T-cell (primary cell): Measurements from ENCODE around the gene SYT2. TPM values are rescaled to one million over a fixed set of nuclear protein-coding genes. Genes with fewer than 3 reads are reported as not detected.

Experiments
- ATAC-seq, 4 experiments: fragments of 200-7000 bp in 3 of 4; fragments of 150-1000 bp in 1 of 4; cut with Tn5 transposase; replicated peaks in 1 of 4; 1 replicate in 3 of 4; 2 replicates in 1 of 4; pipeline ENCODE4 v1.10.0; 2021; ENCODE audit warnings: moderate library complexity in 3 of 4, mild to moderate bottlenecking in 2 of 4, moderate number of reproducible peaks in 1 of 4
- CTCF ChIA-PET, 2 donors: fragments of 300-600 bp; sonication (Branson Sonifier 250); formaldehyde crosslinking; loops; one replicate each; lab custom pipeline; 2022; ENCODE audit warnings: antibody characterized with exemption in 2 of 2; lab: Charles Lee
- POLR2A ChIA-PET, 2 donors: fragments of 300-600 bp; sonication (Branson Sonifier 250); formaldehyde crosslinking; loops; one replicate each; lab custom pipeline; 2022; ENCODE audit warnings: antibody characterized with exemption in 2 of 2; lab: Charles Lee
- DNase-seq, 35 experiments: peaks; one replicate each; pipeline versions ENCODE4 v3.0.0 to v3.0.0-alpha.2; 2013 to 2023
- H3K27ac ChIP-seq: one replicate; pipeline ENCODE4 v1.5.1; 2013; ENCODE audit warnings: low read length
- H3K27me3 ChIP-seq, 2 experiments: replicated peaks in 1 of 2; 1 replicate in 1 of 2; 2 replicates in 1 of 2; pipeline versions ENCODE4 v1.6.1 to v1.7.0; 2013; ENCODE audit warnings: low read length in 1 of 2, mixed read lengths in 1 of 2; ENCODE audit not compliant: control insufficient read depth in 2 of 2, insufficient read depth in 2 of 2; ENCODE audit errors: extremely low read depth in 1 of 2
- H3K36me3 ChIP-seq, 2 donors: 1 replicate in 1 of 2; 2 replicates in 1 of 2; pipeline versions ENCODE4 v1.6.1 to v1.7.0; 2013; ENCODE audit warnings: low read length in 1 of 2; ENCODE audit not compliant: control insufficient read depth in 2 of 2, insufficient read depth in 1 of 2; ENCODE audit errors: extremely low read depth in 1 of 2
- H3K4me1 ChIP-seq, 2 experiments: 1 replicate in 1 of 2; 2 replicates in 1 of 2; pipeline versions ENCODE4 v1.6.1 to v1.7.0; 2013; ENCODE audit warnings: low read length in 2 of 2, mixed read lengths in 1 of 2; ENCODE audit not compliant: insufficient read depth in 2 of 2, control insufficient read depth in 1 of 2; ENCODE audit errors: extremely low read depth in 1 of 2
- H3K4me3 ChIP-seq, 2 donors: 1 replicate in 1 of 2; 2 replicates in 1 of 2; pipeline versions ENCODE4 v1.5.1 to v1.7.0; 2013; ENCODE audit warnings: mild to moderate bottlenecking in 2 of 2, low read length in 1 of 2, moderate library complexity in 1 of 2; ENCODE audit not compliant: control insufficient read depth in 1 of 2; ENCODE audit errors: extremely low read depth in 1 of 2
- H3K9me3 ChIP-seq: 2 replicates; pipeline ENCODE4 v1.7.0; 2013
- H3K27ac Mint-ChIP-seq, 2 donors: one replicate each; pipeline ENCODE4 v1.8.0; 2020 to 2021; ENCODE audit warnings: mild to moderate bottlenecking in 2 of 2, mixed read lengths in 2 of 2
- H3K27me3 Mint-ChIP-seq, 2 donors: one replicate each; pipeline ENCODE4 v1.8.0; 2021 to 2022; ENCODE audit warnings: mixed read lengths in 2 of 2
- H3K36me3 Mint-ChIP-seq: one replicate; pipeline ENCODE4 v1.8.0; 2021; ENCODE audit warnings: mixed read lengths
- H3K4me1 Mint-ChIP-seq, 3 donors: one replicate each; pipeline ENCODE4 v1.8.0; 2020 to 2022; ENCODE audit warnings: mixed read lengths in 3 of 3, mild to moderate bottlenecking in 1 of 3
- H3K4me3 Mint-ChIP-seq, 3 donors: one replicate each; pipeline ENCODE4 v1.8.0; 2020 to 2022; ENCODE audit warnings: mild to moderate bottlenecking in 3 of 3, mixed read lengths in 3 of 3, moderate library complexity in 3 of 3
- H3K9me3 Mint-ChIP-seq, 3 donors: one replicate each; pipeline ENCODE4 v1.8.0; 2020 to 2022; ENCODE audit warnings: mixed read lengths in 3 of 3
- WGBS: methylation state at CpG from one replicate; pipeline ENCODE4 v1.1.5; 2013; ENCODE audit warnings: missing lambda C conversion rate; ENCODE audit not compliant: insufficient coverage; 5-methylcytosine and 5-hydroxymethylcytosine counted together
- total RNA-seq, 35 experiments: library from RNA in 6 of 35; stranded (reverse) in 6 of 35; fragments of 120-200 nt in 1 of 35; gene quantifications; one replicate each; pipeline versions ENCODE4 v1.2.1 to v1.2.4 and lab custom pipeline; 2013 to 2026

Gene SYT2
- total RNA-seq, 5 donors from 2014 or later (not counting 1 experiment from before 2014, with no cell fraction given) = 0.03 to 0.07 (median 0.06) TPM; not detected in 2

GRCh38 chr1:202597090-202597761 lies 113.0 kb downstream of the SYT2 start:
- H3K27me3 Mint-ChIP-seq = no peaks in the 10 kb centered on the region
- no peaks in the 10 kb centered on the region for H3K27me3 ChIP-seq
- no peak for DNase-seq
- peaks cover 0 to 2% (median 0%) of the 10 kb centered on the region in 3 donors for H3K4me1 Mint-ChIP-seq
- ChIA-PET CTCF (no interaction called here), POLR2A (no interaction called here)
- no peak overlapping the region for H3K4me3 ChIP-seq
- H3K27ac ChIP-seq = no peak overlapping the region
- H3K9me3 Mint-ChIP-seq = no peaks in the 10 kb centered on the region
- no peak overlapping the region for H3K27ac Mint-ChIP-seq
- H3K4me1 ChIP-seq = no peaks in the 10 kb centered on the region
- H3K4me3 Mint-ChIP-seq = no peak overlapping the region
- ATAC-seq = no peak
- no peaks in the 10 kb centered on the region for H3K36me3 ChIP-seq
- H3K36me3 Mint-ChIP-seq = peaks cover 9% of the 10 kb centered on the region
- 85% methylated on average over 2 of the region's 3 CpGs for WGBS
- no peaks in the 10 kb centered on the region for H3K9me3 ChIP-seq

- POLR2A ChIA-PET = no interaction called here
- H3K9me3 Mint-ChIP-seq = no peaks in the 10 kb centered on the region
- H3K9me3 ChIP-seq = no peaks in the 10 kb centered on the region
- no peaks in the 10 kb centered on the region for H3K4me1 ChIP-seq
- WGBS = 90% methylated on average over 11 of the region's 13 CpGs
- H3K4me1 Mint-ChIP-seq = peaks cover 0 to 2% (median 0%) of the 10 kb centered on the region in 3 donors
- DNase-seq (no peak), ATAC-seq (no peak)
- no peak overlapping the region for H3K4me3 ChIP-seq
- no peak overlapping the region for H3K27ac ChIP-seq
- no peak overlapping the region for H3K4me3 Mint-ChIP-seq
- peaks cover 9% of the 10 kb centered on the region for H3K36me3 Mint-ChIP-seq
- peaks cover 0 to 2% of the 10 kb centered on the region in 2 donors for H3K36me3 ChIP-seq
- H3K27me3 Mint-ChIP-seq = no peaks in the 10 kb centered on the region
- H3K27me3 ChIP-seq = no peaks in the 10 kb centered on the region
- H3K27ac Mint-ChIP-seq = no peak overlapping the region
- CTCF ChIA-PET = no interaction called here
These were observed 113.6 kb downstream of the SYT2 start for GRCh38 chr1:202596638-202597037.

GRCh38 chr1:202593845-202594244 lies 116.4 kb downstream of the SYT2 start:
- H3K4me1 Mint-ChIP-seq = peaks cover 0 to 2% (median 0%) of the 10 kb centered on the region in 3 donors
- no peak overlapping the region for H3K27ac ChIP-seq
- 78% methylated on average over 4 of the region's 4 CpGs for WGBS
- DNase-seq (no peak), ATAC-seq (no peak)
- H3K4me3 Mint-ChIP-seq = no peak overlapping the region
- no peaks in the 10 kb centered on the region for H3K9me3 ChIP-seq
- CTCF ChIA-PET = no interaction called here
- H3K36me3 ChIP-seq = peaks cover 0 to 4% of the 10 kb centered on the region in 2 donors
- no peak overlapping the region for H3K4me3 ChIP-seq
- no peaks in the 10 kb centered on the region for H3K27me3 Mint-ChIP-seq
- H3K27ac Mint-ChIP-seq = no peak overlapping the region
- H3K4me1 ChIP-seq = no peaks in the 10 kb centered on the region
- H3K36me3 Mint-ChIP-seq = peaks cover 9% of the 10 kb centered on the region
- H3K27me3 ChIP-seq = peaks cover 0 to 2% of the 10 kb centered on the region in 2 experiments
- no peaks in the 10 kb centered on the region for H3K9me3 Mint-ChIP-seq
- POLR2A ChIA-PET = no interaction called here

- no peaks in the 10 kb centered on the region for H3K4me1 ChIP-seq
- ATAC-seq (no peak), DNase-seq (no peak)
- Mint-ChIP-seq H3K9me3 (no peaks in the 10 kb centered on the region), H3K27ac (no peak overlapping the region), H3K36me3 (peaks cover 5% of the 10 kb centered on the region), H3K4me1 (peaks cover 0 to under 1% (median 0%) of the 10 kb centered on the region in 3 donors), H3K27me3 (no peaks in the 10 kb centered on the region), H3K4me3 (no peak overlapping the region)
- no peak overlapping the region for H3K4me3 ChIP-seq
- H3K9me3 ChIP-seq = no peaks in the 10 kb centered on the region
- peaks cover 0 to 2% of the 10 kb centered on the region in 2 experiments for H3K27me3 ChIP-seq
- no peak overlapping the region for H3K27ac ChIP-seq
- 88% methylated on average over 2 of the region's 7 CpGs for WGBS
- ChIA-PET CTCF (no interaction called here), POLR2A (no interaction called here)
- peaks cover 0 to 4% of the 10 kb centered on the region in 2 donors for H3K36me3 ChIP-seq
These were observed 118.1 kb downstream of the SYT2 start for GRCh38 chr1:202592146-202592545.

GRCh38 chr1:202591515-202591914 lies 118.7 kb downstream of the SYT2 start:
- ChIA-PET CTCF (no interaction called here), POLR2A (no interaction called here)
- H3K36me3 Mint-ChIP-seq = peaks cover 5% of the 10 kb centered on the region
- H3K27me3 Mint-ChIP-seq = no peaks in the 10 kb centered on the region
- DNase-seq (no peak), ATAC-seq (no peak)
- no peak overlapping the region for H3K4me3 Mint-ChIP-seq
- no peak overlapping the region for H3K27ac ChIP-seq
- H3K4me1 Mint-ChIP-seq = no peaks in the 10 kb centered on the region
- no peak overlapping the region for H3K27ac Mint-ChIP-seq
- WGBS = 100% methylated on average over 2 of the region's 7 CpGs
- H3K4me3 ChIP-seq = no peak overlapping the region
- H3K9me3 ChIP-seq = no peaks in the 10 kb centered on the region
- no peaks in the 10 kb centered on the region for H3K4me1 ChIP-seq
- H3K36me3 ChIP-seq = peaks cover 0 to 4% of the 10 kb centered on the region in 2 donors
- no peaks in the 10 kb centered on the region for H3K9me3 Mint-ChIP-seq
- H3K27me3 ChIP-seq = peaks cover 0 to 2% of the 10 kb centered on the region in 2 experiments

GRCh38 chr1:202590975-202591411 lies 119.3 kb downstream of the SYT2 start:
- H3K27ac Mint-ChIP-seq = no peak overlapping the region
- WGBS = 97% methylated on average over 4 of the region's 5 CpGs
- H3K27me3 Mint-ChIP-seq = no peaks in the 10 kb centered on the region

More at GRCh38 chr1:202590975-202591411, 119.3 kb downstream of the SYT2 start:
- Mint-ChIP-seq H3K4me1 (no peaks in the 10 kb centered on the region), H3K9me3 (no peaks in the 10 kb centered on the region), H3K36me3 (peaks cover 7% of the 10 kb centered on the region), H3K4me3 (no peak overlapping the region)
- peaks cover 0 to 2% of the 10 kb centered on the region in 2 experiments for H3K27me3 ChIP-seq
- H3K4me1 ChIP-seq = no peaks in the 10 kb centered on the region
- no peak overlapping the region for H3K4me3 ChIP-seq
- H3K36me3 ChIP-seq = peaks cover 0 to 4% of the 10 kb centered on the region in 2 donors
- CTCF ChIA-PET = no interaction called here
- DNase-seq (no peak), ATAC-seq (peak in 1 of 4 experiments; percentile 17)
- no peak overlapping the region for H3K27ac ChIP-seq
- POLR2A ChIA-PET = no interaction called here
- H3K9me3 ChIP-seq = no peaks in the 10 kb centered on the region
